ENCODE data around the gene CLBA1. TPM values are rescaled to one million over a fixed set of nuclear protein-coding genes. Genes with fewer than 3 reads are reported as not detected.

The CLBA1 gene
- polyA plus RNA-seq, 4 donors: 22.6 to 30.7 (median 25.1) TPM

DNA sequence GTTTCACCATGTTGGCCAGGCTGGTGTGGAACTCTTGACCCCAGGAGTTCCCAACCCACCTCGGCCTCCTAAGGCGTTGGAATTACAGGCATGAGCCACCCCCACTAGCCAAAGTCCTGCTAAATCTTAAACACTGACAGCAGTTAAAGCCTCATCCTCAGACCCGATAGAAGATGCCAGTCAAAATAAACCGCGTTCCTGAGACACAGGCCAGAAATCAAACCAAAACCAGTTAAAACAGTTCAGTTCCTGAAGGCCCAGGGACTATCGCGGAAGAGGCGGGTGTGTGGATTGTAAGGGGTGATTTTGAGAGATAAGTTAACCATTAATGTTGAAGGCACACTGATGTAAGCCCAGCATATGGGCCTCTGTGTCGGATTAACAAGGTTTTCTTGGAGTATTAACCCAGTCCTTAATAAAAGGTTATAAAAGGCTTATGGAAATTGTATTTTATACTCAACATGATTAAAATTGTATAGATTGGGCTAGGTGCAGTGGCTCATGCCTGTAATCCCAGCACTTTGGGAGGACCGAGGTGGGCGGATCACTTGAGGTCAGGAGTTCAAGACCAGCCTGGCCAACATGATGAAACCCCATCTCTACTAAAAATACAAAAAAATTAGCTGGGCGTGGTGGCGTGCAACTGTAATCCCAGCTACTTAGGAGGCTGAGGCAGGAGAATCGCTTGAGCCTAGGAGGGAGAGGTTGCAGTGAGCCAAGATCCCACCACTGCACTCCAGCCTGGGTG is 54.0 kb downstream of the CLBA1 start:
- DNase-seq (ENCODE audit: low read depth in 4 of 4, low spot score in 3 of 4): no peak

DNA sequence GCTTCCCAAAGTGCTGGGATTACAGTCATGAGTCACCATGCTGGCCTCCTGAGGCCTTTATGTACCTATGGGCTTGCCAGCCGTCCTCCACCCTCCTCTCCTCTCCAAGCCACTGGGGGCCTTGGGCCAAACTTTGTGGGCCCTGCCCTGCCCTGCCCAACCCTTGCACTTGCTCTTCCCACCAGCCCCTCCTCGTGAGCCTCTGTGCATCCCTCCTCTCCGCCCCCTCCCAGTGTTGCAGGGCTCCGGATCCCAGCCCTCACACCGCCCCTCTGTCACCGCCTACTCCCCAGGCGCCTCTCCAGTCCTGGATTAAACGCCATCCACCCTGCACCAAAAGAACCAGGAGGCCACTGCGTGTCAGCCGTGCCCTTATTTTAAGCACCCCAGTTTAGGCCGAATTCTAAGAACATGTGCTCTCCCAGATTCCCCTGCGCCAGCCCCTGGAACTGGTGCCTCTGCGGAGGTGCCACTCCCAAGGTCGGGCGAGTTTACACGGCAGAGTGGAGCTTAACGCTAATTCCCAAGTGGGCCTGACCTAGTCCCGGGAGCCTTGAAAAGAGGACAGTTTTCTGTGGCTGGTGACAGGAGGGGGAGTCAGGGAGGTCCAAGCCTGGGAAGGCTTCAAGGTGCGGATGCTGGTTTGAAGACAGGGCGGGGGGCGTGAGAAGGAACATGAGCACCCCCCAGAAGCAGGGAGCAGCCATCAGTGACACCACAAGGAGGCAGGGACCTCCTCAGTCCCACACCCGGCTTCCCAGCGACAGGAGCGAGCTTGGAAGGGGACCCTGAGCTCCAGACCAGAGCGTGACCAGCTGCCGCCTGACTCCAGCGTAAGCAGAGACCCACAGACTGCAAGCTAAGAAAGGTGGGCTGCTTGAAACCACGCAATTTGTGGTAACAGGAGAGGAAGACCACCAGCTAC is 56.5 kb downstream of the CLBA1 start:
- no peak for DNase-seq (ENCODE audit: low read depth in 4 of 4, low spot score in 3 of 4)

DNA sequence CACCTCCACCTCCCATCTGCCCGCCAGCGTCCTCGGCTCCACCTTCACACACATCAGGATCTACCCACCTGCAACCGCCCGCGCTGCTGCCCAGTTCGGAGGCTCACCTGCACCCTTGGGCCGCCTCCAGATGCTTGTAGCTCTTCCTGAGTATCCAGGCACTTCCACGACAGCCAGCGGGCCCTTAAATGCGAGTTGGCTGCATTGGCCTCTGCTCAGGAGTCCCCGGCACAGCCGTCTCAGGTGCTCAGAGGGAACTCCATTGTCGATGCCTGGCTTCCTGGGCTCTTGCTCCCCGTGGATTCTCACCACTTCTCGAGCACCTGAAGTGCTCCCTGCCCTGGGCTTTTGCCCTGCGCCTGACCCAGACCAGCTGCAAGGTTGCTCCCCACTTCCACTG is 57.2 kb downstream of the CLBA1 start:
- no peak for DNase-seq (ENCODE audit: low read depth in 4 of 4, low spot score in 3 of 4)

DNA sequence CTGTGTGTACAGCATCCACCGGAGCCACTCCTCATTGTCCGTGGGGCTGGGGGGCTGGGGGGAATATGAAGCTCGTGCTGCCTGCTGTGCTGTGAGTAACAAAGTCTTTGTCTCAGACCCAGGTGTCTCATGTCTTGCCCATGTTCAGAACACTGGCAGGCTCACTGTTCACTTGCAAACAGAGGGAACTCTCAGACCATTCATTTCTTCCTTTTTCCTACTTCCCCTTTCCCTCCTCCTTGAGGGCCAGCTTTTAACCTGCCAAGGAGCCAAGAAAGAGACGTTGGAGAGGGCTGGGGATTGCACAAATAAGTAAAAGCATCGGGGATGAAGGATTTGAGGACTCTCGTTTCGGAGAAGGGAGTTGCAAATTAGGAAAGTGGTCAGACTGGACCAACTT is 58.1 kb downstream of the CLBA1 start:
- DNase-seq (ENCODE audit: low read depth in 4 of 4, low spot score in 3 of 4): no peak

Other genes with a start within 250 kb of the CLBA1 start
- gene SIVA1, start 232.6 kb upstream of the CLBA1 start, polyA plus RNA-seq (ENCODE audit: insufficient read length in 4 of 4): 100 to 1,000 TPM in 1 of 4 donors, 10 to 100 TPM in 3; 49.7 to 103 (median 58.3) TPM
- 100 to 1,000 TPM; 108 to 135 (median 113) TPM for gene AKT1, start 190.0 kb upstream of the CLBA1 start, polyA plus RNA-seq (ENCODE audit: insufficient read length in 4 of 4)
- 1 to 10 TPM; 4.3 to 5.4 (median 4.8) TPM for gene ZBTB42, start 184.7 kb upstream of the CLBA1 start, polyA plus RNA-seq (ENCODE audit: insufficient read length in 4 of 4)
- gene CEP170B, start 120.5 kb upstream of the CLBA1 start, polyA plus RNA-seq (ENCODE audit: insufficient read length in 4 of 4): 10 to 100 TPM; 10.9 to 16.3 (median 13.5) TPM
- gene PLD4, start 60.9 kb upstream of the CLBA1 start, polyA plus RNA-seq (ENCODE audit: insufficient read length in 4 of 4): 1 to 10 TPM; 1.7 to 4.3 (median 3.6) TPM
- 1 to 10 TPM; 1.3 to 2.1 (median 1.8) TPM for gene AHNAK2, start 7.4 kb upstream of the CLBA1 start, polyA plus RNA-seq (ENCODE audit: insufficient read length in 4 of 4)
- 10 to 100 TPM; 18.3 to 22.4 (median 21.1) TPM for gene CDCA4, start 35.3 kb downstream of the CLBA1 start, polyA plus RNA-seq (ENCODE audit: insufficient read length in 4 of 4)
- under 1 TPM; 0.39 to 0.70 (median 0.49) TPM for gene GPR132, start 79.6 kb downstream of the CLBA1 start, polyA plus RNA-seq (ENCODE audit: insufficient read length in 4 of 4)
- 10 to 100 TPM in 1 of 4 donors, 1 to 10 TPM in 3; 7.3 to 11.7 (median 9.5) TPM for gene JAG2, start 183.0 kb downstream of the CLBA1 start, polyA plus RNA-seq (ENCODE audit: insufficient read length in 4 of 4)
- 10 to 100 TPM; 25.9 to 35.2 (median 27.0) TPM for gene NUDT14, start 195.5 kb downstream of the CLBA1 start, polyA plus RNA-seq (ENCODE audit: insufficient read length in 4 of 4)

All from right renal pelvis (tissue), 4 donors.